Limb (tissue), 2 donors: ENCODE measurements around the gene ARL1.
"Not testable (repeated sequence)": the region's sequence is repeated elsewhere in the genome, so short reads cannot be mapped to it uniquely, and the experiment has no call there.

ENCODE experiments used
- DNase-seq, 2 donors: peaks; one replicate each; pipeline ENCODE4 v3.0.0-alpha.2; 2016; ENCODE audit errors: extremely low spot score in 2 of 2

Gene ARL1

GRCh38 chr12:101407436-101408345 is at the start of gene ARL1:
Gene ARL1 (minus strand): TSS chr12:101407772. CDS start chr12:101407645, 127 bp downstream.
- peak; percentile 87 to 91 for DNase-seq

GRCh38 chr12:101455685-101456084 is 48.1 kb upstream of the ARL1 start:
- no peak for DNase-seq

- no peak for DNase-seq
These were observed 34.1 kb upstream of the ARL1 start for GRCh38 chr12:101441461-101442224.

- no peak for DNase-seq
These were observed 31.7 kb upstream of the ARL1 start for GRCh38 chr12:101439236-101439635.

GRCh38 chr12:101436136-101436535 is 28.6 kb upstream of the ARL1 start:
- DNase-seq = no peak

- DNase-seq = no peak
These were observed 22.9 kb upstream of the ARL1 start for GRCh38 chr12:101430456-101430855.

GRCh38 chr12:101424620-101425019 is 17.0 kb upstream of the ARL1 start:
- DNase-seq = no peak

GRCh38 chr12:101422066-101422465 is 14.5 kb upstream of the ARL1 start:
- not testable (repeated sequence) for DNase-seq

GRCh38 chr12:101415228-101415627 is 7.7 kb upstream of the ARL1 start:
- DNase-seq = no peak

GRCh38 chr12:101414533-101415119 is 7.1 kb upstream of the ARL1 start:
- DNase-seq = peak in 1 of 2 donors; percentile 50

- DNase-seq = not testable (repeated sequence)
These were observed 2.6 kb upstream of the ARL1 start for GRCh38 chr12:101410169-101410568.

- DNase-seq = no peak
These were observed 530 bp downstream of the ARL1 start for GRCh38 chr12:101407049-101407435.

- DNase-seq = not testable (repeated sequence)
These were observed 16.4 kb downstream of the ARL1 start for GRCh38 chr12:101391181-101391580.

GRCh38 chr12:101379149-101379548 is 28.4 kb downstream of the ARL1 start:
- no peak for DNase-seq

- no peak for DNase-seq
These were observed 32.0 kb downstream of the ARL1 start for GRCh38 chr12:101375573-101375972.

GRCh38 chr12:101372431-101372830 is 35.1 kb downstream of the ARL1 start:
- no peak for DNase-seq

GRCh38 chr12:101368016-101368415 is 39.6 kb downstream of the ARL1 start:
- no peak for DNase-seq

- DNase-seq = no peak
These were observed 46.1 kb downstream of the ARL1 start for GRCh38 chr12:101361455-101361854.

- no peak for DNase-seq
These were observed 50.8 kb downstream of the ARL1 start for GRCh38 chr12:101356794-101357193.

GRCh38 chr12:101351682-101352081 is 55.9 kb downstream of the ARL1 start:
- DNase-seq = no peak

- DNase-seq = no peak
These were observed 63.7 kb downstream of the ARL1 start for GRCh38 chr12:101343893-101344292.
